Upper lobe of left lung (tissue), 4 donors: ENCODE results near the gene PTCD3.

Experiments
- EP300 ChIP-seq, 4 donors: sonication (generic); formaldehyde crosslinking; IDR thresholded peaks; one replicate each; pipeline ENCODE4 v1.5.1; 2017; ENCODE audit warnings: antibody characterized with exemption in 4 of 4, control low read depth in 2 of 4
- TF ChIP-seq, protein P1 (sequence below), 6 experiments: fragments of 450-650 bp in 4 of 6; fragments of 200-600 bp in 2 of 6; sonication (generic) in 2 of 6; IDR thresholded peaks; one replicate each; pipeline ENCODE4 v1.5.1; 2016 to 2019; ENCODE audit warnings: antibody characterized with exemption in 6 of 6

DNA sequence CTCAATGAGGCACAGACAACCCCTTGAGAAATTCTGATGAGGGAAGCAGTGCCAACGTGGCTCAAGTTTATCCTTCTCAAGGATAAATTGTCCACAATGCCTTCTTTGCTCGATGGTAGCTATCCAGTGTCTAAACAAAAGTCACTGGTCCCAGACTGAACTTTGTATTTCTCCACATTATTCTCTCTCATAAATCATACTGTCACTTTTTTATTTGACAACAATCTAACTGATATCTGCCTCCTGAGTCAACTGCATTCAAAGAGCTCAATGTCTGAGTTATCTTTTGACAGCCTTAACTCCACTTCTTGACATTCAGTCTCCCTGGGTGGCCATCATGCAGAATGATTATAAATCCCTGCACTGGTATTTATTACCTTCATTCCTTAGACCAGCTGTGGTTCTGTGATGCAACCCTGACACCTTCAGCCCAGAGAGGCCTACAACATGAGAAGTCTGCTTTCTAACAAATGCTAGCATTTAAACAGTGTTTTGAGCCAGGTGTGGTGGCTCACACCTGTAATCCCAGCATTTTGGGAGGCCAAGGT is 51.0 kb downstream of the PTCD3 start:
- TF ChIP-seq, protein P1, sequence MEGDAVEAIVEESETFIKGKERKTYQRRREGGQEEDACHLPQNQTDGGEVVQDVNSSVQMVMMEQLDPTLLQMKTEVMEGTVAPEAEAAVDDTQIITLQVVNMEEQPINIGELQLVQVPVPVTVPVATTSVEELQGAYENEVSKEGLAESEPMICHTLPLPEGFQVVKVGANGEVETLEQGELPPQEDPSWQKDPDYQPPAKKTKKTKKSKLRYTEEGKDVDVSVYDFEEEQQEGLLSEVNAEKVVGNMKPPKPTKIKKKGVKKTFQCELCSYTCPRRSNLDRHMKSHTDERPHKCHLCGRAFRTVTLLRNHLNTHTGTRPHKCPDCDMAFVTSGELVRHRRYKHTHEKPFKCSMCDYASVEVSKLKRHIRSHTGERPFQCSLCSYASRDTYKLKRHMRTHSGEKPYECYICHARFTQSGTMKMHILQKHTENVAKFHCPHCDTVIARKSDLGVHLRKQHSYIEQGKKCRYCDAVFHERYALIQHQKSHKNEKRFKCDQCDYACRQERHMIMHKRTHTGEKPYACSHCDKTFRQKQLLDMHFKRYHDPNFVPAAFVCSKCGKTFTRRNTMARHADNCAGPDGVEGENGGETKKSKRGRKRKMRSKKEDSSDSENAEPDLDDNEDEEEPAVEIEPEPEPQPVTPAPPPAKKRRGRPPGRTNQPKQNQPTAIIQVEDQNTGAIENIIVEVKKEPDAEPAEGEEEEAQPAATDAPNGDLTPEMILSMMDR (IDR thresholded peaks at IDR 0.05): no peak
- TF ChIP-seq EP300 (IDR thresholded peaks at IDR 0.05): no peak
